SK-N-MC (cell line): ENCODE data around the gene RPS4Y2.

Experiments
- DNase-seq: peaks from one replicate; pipeline ENCODE4 v3.0.0-alpha.2; 2011; ENCODE audit warnings: low read depth, low spot score
- H3K27ac ChIP-seq: fragments of 200-600 bp; sonication (generic); 2 replicates; pipeline ENCODE4 v1.5.1; 2016; ENCODE audit warnings: mixed run types
- H3K36me3 ChIP-seq: fragments of 200-600 bp; sonication (generic); 2 replicates; pipeline ENCODE4 v1.6.1; 2017; ENCODE audit warnings: antibody characterized with exemption, low read length, mixed read lengths; ENCODE audit not compliant: insufficient read depth
- H3K4me3 ChIP-seq: fragments of 200-600 bp; sonication (generic); 2 replicates; pipeline ENCODE4 v1.5.1; 2016
- H3K9ac ChIP-seq: fragments of 200-600 bp; sonication (generic); 2 replicates; pipeline ENCODE4 v1.8.0; 2017; ENCODE audit warnings: mixed run types, mixed read lengths; ENCODE audit not compliant: insufficient read length
- H3K9me3 ChIP-seq: fragments of 200-600 bp; sonication (generic); 2 replicates; pipeline ENCODE4 v1.6.1; 2017; ENCODE audit warnings: low read depth, mild to moderate bottlenecking, antibody characterized with exemption, low read length, moderate library complexity, mixed read lengths
- EZH2 ChIP-seq: fragments of 200-600 bp; sonication (generic); IDR thresholded peaks from one replicate; pipeline ENCODE4 v1.6.1; 2017; ENCODE audit warnings: antibody characterized with exemption
- FOXP2 ChIP-seq: optimal IDR thresholded peaks from 2 replicates; pipeline ENCODE3; 2011; ENCODE audit warnings: mild to moderate bottlenecking, moderate library complexity; ENCODE audit not compliant: insufficient read depth; ENCODE audit errors: extremely low read length, control extremely low read depth
- POLR2AphosphoS5 ChIP-seq: IDR thresholded peaks from 2 replicates; pipeline ENCODE4 v1.6.1; 2012; ENCODE audit warnings: mild to moderate bottlenecking, low read depth, low read length, borderline replicate concordance

The RPS4Y2 gene

DNA sequence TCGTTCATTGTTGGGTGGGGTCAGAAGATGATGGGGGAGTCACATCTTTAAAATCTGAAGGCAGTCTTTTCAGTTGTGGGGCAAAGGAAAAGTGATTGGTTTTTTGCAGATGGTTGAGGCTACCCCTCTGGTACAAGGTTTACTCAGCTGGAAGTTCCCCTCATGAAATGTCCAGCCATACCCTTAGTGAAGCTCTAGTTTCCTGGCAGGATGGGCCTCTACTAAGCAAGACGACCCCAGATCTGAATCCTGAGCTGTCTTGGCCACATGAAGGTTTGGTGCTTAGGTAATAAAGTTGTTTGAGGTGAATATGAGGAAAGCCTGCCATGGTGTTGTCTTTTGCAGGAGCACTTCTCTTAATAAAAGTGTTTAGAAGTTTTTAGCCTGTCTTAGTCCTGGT, 9.2 kb downstream of the RPS4Y2 start:
- no peak overlapping the region for H3K4me3 ChIP-seq
- no peak overlapping the region for H3K9ac ChIP-seq
- no peak overlapping the region for H3K27ac ChIP-seq
- no peak for DNase-seq
- H3K36me3 ChIP-seq, result no peaks in the 10 kb centered on the region
- TF ChIP-seq EZH2 (no peak), FOXP2 (no peak), POLR2AphosphoS5 (no peak)
- no peaks in the 10 kb centered on the region for H3K9me3 ChIP-seq

DNA sequence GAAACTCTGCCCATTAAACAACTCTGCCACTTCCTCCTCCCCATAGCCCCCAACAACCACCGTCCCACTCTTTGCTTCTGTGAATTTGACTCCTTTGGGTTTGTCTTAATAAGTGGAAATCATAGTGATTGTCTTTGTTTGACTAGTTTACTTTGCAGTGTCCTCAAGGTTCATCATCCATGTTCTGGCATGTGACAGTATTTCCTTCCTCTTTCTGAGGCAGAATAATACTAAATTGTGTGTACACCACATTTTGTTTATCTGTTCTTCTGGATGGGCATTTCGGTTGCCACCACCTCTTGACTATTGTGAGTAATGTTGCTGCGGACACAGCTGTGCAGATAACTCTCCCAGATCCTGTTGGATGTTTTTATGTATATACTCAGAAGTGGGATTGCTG, 14.8 kb downstream of the RPS4Y2 start:
- Histone ChIP-seq H3K27ac (no peak overlapping the region), H3K36me3 (no peaks in the 10 kb centered on the region), H3K4me3 (no peak overlapping the region), H3K9ac (no peak overlapping the region), H3K9me3 (no peaks in the 10 kb centered on the region)
- no peak for TF ChIP-seq EZH2
- no peak for TF ChIP-seq FOXP2
- no peak for TF ChIP-seq POLR2AphosphoS5
- no peak for DNase-seq

DNA sequence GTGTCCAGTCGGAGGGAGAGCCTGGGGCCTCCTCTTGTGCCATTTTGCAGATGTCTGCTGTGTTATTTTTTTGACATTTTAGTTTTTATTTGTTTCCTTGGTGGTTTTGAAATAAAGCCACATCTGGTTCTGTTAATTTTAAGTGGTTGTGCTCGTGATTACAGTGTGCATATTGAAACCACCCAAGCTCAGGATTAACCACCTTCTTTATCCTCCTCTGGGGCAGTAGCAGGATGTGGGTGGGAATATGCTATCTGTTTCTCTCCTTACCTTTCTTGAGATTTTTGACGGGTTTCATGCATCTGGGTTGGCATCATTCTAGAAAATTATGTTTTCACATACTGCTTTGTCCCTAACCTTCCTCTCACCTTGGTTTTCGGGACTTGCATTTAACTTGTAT, 20.2 kb downstream of the RPS4Y2 start:
- no peaks in the 10 kb centered on the region for H3K36me3 ChIP-seq
- no peak for DNase-seq
- TF ChIP-seq FOXP2, result no peak
- TF ChIP-seq EZH2, result no peak
- no peak for TF ChIP-seq POLR2AphosphoS5
- no peak overlapping the region for H3K9ac ChIP-seq
- H3K9me3 ChIP-seq, result no peaks in the 10 kb centered on the region
- H3K4me3 ChIP-seq, result no peak overlapping the region
- H3K27ac ChIP-seq, result no peak overlapping the region

DNA sequence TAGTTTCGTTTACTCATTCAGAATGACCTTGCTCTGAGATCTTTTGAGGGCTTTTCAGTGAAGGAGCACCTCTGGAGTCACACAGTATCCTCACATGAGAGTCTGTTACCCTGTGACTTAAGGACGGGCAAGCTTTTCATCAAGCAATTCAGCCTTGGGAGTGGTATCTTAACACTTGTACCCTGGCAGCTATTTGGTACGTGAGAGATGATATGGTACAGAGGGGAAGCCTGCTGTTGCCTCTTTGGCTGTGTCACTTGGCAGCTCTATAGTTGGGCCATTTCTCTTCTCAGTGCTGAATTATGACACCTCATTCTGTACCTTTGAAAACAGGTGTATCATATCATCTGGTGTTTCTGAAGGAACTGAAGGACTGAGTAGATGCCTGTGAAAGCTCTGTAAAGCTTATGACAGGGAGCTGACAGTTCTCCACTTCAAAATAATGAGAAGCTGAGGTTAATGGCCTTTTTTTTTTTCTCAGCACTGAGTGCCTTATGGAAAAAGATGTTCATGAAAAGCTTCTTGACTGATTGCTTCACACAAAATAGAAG, 24.3 kb downstream of the RPS4Y2 start:
- no peak overlapping the region for H3K9ac ChIP-seq
- H3K36me3 ChIP-seq, result no peaks in the 10 kb centered on the region
- H3K9me3 ChIP-seq, result no peaks in the 10 kb centered on the region
- H3K27ac ChIP-seq, result no peak overlapping the region
- no peak for TF ChIP-seq EZH2
- TF ChIP-seq POLR2AphosphoS5, result no peak
- no peak for TF ChIP-seq FOXP2
- DNase-seq, result no peak
- H3K4me3 ChIP-seq, result no peak overlapping the region

DNA sequence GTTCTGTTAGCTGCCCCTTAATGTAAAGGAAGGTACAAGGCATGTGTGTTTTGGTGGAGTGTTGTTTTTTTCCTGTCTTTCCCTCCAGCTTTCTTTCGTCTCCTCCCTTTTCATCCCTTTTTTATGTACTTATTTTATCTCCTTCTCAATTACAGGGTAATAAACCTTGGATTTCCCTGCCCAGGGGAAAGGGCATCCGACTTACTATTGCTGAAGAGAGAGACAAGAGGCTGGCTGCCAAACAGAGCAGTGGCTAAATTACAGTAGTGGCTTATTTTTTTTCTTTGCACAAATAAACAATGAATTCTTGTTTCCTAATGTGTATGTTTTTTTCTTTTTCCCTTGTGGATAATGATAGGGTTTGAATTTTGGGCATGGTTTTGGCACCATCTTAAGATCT, 24.9 kb downstream of the RPS4Y2 start:
- H3K9ac ChIP-seq, result no peak overlapping the region
- no peak overlapping the region for H3K4me3 ChIP-seq
- TF ChIP-seq FOXP2, result no peak
- no peak for TF ChIP-seq EZH2
- TF ChIP-seq POLR2AphosphoS5, result no peak
- H3K36me3 ChIP-seq, result no peaks in the 10 kb centered on the region
- H3K27ac ChIP-seq, result no peak overlapping the region
- no peak for DNase-seq
- H3K9me3 ChIP-seq, result no peaks in the 10 kb centered on the region

DNA sequence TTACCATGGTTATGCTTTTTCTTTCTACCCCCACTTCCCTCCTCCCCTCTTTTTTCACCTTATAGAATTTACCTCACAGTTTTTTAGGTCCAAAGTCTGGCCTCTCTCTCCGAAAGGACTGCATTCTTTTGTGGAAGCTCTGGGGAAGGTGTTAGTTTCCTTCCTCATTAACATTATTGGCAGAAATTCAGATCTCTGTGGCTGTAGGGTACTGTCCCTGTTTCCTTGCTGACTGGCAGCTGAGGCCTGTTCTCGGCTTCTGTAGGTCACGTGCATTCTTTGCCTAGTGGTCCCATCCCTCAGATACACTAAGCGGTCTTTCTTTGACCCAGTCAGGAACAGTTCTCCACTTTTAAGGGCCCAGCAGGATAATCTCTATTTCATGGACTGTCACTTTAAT, 25.5 kb downstream of the RPS4Y2 start:
- Histone ChIP-seq H3K36me3 (no peaks in the 10 kb centered on the region), H3K9ac (no peak overlapping the region), H3K27ac (no peak overlapping the region), H3K9me3 (no peaks in the 10 kb centered on the region), H3K4me3 (no peak overlapping the region)
- DNase-seq, result no peak
- TF ChIP-seq FOXP2, result no peak
- TF ChIP-seq POLR2AphosphoS5, result no peak

DNA sequence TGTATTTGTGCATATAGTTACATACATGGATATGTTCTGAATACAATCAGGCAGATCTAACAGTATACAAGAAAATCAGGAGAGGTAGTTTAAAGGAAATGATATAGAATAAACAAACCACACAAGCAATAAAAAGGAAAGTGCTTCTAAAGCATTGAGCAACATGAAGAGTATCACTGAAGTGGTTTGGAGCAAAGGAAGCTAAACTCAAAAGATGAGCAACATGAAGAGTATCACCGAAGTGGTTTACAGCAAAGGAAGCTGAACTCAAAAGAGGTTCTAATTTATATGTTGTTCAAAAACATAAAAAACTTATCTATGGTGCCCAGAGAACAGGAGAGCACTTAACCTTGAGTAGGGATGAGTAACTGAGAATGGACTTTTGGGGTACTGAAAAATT, 29.1 kb downstream of the RPS4Y2 start:
- Histone ChIP-seq H3K9ac (no peak overlapping the region), H3K9me3 (no peaks in the 10 kb centered on the region), H3K4me3 (no peak overlapping the region), H3K27ac (no peak overlapping the region), H3K36me3 (no peaks in the 10 kb centered on the region)
- DNase-seq, result no peak
- TF ChIP-seq FOXP2 (no peak), POLR2AphosphoS5 (no peak), EZH2 (no peak)

DNA sequence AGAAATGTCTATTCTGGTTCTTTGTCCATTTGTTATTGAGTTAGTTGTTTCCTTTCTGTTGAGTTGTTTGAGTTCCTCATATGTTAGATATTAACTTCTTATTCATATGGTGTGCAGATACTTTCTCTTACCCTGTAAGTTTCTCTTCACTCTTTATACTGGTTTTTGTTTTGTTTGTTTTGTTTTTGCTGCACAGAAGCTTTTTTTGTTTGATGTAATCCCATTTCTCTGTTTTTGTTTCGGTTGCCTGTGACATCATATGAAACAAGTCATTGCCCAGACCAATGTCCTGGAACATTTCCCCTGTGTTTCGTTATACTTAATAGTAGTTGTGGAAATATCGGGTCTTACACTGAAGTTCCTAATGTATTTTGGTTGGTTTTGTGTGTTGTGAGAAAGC, 31.2 kb downstream of the RPS4Y2 start:
- H3K9ac ChIP-seq, result no peak overlapping the region
- no peak for TF ChIP-seq FOXP2
- TF ChIP-seq EZH2, result no peak
- no peak for TF ChIP-seq POLR2AphosphoS5
- no peaks in the 10 kb centered on the region for H3K36me3 ChIP-seq
- H3K9me3 ChIP-seq, result no peaks in the 10 kb centered on the region
- H3K27ac ChIP-seq, result no peak overlapping the region
- DNase-seq, result no peak
- no peak overlapping the region for H3K4me3 ChIP-seq

DNA sequence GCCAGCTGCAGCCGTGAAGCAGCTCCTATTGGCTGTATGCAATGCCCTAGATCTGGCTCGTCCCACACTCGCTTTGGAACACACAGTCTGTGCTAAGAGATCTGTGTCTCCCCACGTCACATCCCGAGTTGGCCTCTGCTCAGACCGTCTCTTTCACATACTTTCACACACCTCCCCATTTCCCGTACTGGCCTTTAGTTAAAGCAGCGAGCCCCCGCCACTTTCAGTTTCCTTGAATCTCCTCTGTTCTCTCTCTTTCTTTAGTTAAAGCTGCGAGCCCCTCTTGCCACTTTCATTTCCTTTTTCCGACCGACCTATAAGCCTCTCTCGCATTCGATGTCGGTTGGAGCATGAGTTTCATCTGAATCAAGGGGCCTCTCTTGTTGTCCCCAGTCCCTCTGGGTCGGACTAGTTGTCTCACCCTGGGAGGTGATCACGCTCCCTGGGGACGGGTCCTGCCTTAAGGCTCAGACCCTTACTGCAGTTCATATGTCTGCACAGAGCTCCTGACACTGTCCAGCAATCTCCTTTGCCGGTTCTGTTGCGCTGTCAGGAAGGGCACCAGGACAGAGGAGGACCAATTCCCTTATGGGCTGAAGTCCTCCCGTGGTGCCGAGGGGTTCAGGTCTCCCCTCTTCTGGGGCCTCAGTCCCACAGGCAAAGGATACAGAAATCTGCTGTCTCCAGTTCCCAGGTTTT, 42.6 kb downstream of the RPS4Y2 start:
- no peaks in the 10 kb centered on the region for H3K36me3 ChIP-seq
- H3K4me3 ChIP-seq, result no peak overlapping the region
- H3K9ac ChIP-seq, result no peak overlapping the region
- no peaks in the 10 kb centered on the region for H3K9me3 ChIP-seq
- H3K27ac ChIP-seq, result no peak overlapping the region
- no peak for DNase-seq
- no peak for TF ChIP-seq EZH2
- no peak for TF ChIP-seq FOXP2
- TF ChIP-seq POLR2AphosphoS5, result no peak
